Measurements from ENCODE around the gene NUAK1.

Gene NUAK1

DNA sequence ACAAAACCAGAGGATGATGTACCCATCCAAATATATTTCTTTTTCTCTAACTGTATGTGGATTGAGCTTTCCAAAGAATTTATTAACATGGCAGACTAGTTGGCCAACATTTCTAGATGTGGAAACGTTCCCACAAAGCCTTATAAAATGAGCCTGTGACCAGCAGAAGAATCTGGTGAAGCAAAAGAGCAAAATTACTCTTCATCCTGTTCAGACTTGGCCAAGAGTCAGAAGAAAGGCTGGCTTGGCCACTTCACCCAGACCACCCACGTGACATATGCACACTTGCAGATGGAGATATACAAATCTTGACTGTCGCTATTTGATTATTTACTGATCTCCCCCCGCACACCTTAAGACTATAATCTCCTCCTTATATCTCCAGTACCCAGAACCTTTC, 96.7 kb downstream of the NUAK1 start:
- TF ChIP-seq, protein P1, sequence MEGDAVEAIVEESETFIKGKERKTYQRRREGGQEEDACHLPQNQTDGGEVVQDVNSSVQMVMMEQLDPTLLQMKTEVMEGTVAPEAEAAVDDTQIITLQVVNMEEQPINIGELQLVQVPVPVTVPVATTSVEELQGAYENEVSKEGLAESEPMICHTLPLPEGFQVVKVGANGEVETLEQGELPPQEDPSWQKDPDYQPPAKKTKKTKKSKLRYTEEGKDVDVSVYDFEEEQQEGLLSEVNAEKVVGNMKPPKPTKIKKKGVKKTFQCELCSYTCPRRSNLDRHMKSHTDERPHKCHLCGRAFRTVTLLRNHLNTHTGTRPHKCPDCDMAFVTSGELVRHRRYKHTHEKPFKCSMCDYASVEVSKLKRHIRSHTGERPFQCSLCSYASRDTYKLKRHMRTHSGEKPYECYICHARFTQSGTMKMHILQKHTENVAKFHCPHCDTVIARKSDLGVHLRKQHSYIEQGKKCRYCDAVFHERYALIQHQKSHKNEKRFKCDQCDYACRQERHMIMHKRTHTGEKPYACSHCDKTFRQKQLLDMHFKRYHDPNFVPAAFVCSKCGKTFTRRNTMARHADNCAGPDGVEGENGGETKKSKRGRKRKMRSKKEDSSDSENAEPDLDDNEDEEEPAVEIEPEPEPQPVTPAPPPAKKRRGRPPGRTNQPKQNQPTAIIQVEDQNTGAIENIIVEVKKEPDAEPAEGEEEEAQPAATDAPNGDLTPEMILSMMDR (IDR thresholded peaks at IDR 0.05; ENCODE audit: borderline replicate concordance, insufficient read depth, low read depth, low read length), result no peak

DNA sequence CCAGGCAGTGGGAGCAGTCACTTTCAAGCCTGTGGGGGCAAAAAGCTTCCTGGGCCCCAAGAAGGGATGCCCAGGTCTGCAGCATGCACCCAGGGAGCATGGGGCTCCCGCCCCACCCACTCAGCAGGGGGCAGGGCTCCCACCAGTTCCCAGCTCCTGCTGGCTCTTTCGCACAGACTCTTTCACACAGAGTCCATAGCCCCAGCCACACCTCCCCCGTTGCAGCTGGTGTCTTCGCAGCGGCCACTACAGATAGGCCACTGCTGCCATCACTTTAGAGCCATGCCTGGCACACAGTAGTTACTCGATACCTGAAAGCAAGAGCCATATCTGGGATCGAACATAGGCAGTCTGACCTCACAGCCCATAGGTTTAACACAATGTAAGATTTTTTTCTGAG, 98.2 kb downstream of the NUAK1 start:
- TF ChIP-seq, protein P1 (IDR thresholded peaks at IDR 0.05; ENCODE audit: borderline replicate concordance, insufficient read depth, low read depth, low read length), result no peak

More for the DNA sequence above, 96.7 kb downstream of the NUAK1 start:
- H3K4me3 ChIP-seq (ENCODE audit: low read depth, low read length), result no peak overlapping the region

DNA sequence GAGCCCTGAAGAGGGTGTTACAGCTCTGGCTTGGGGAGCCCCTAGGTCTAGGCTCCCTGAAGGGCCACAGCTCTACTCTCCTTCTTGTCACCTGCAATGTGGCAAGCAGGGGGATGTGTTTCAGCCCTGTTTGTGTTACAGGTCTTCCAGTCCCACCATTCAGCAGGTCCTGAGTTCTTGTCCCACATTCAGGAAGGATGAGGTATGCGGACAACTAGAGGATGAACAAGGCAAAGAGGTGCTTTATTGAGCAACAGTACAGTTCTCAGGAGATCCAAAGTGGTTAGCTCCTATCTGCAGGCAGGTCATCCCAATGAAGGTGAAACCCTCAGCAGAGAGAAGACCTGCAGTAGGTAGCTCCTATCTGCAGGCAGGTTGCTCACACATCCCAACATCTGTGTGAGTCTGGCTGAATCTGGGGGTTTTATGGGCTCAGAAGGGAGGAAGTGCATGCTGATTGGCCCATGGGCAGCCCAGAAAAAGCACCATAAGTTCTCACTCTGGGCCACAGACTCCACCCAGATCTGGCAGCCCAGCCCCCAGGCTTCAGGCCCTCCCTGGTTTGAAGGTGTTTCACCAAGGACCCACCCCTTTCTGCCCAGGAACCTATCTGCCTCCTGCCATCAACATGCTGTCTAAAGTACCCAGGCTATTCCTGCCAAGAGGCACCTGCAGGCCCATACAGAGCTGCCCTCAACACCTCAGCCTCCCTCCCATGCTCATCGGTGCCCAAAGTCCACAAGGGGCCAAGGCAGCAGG, 98.9 kb downstream of the NUAK1 start:
- TF ChIP-seq, protein P1 (IDR thresholded peaks at IDR 0.05; ENCODE audit: borderline replicate concordance, insufficient read depth, low read depth, low read length), result no peak

More for the DNA sequence above, 98.2 kb downstream of the NUAK1 start:
- no peak overlapping the region for H3K4me3 ChIP-seq (ENCODE audit: low read depth, low read length)

DNA sequence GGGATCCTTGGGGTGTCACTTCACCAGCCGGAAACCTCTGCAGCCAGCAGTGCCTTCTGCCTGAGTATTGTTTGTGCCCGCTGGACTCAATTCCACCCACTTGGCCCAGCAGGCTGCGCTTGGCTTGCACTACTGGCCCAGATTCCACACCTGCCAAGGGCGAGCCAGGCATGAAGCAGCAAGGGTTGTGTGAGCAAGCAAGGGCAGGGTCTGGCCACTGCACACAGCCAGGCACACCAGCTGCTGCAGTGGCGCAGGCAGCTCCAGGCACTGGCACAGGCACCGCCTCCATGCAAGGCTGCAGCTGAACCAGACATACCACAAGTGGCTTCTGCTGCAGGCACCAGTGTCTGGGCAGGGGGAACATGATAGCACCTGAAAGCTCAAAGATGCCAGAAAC, 99.5 kb downstream of the NUAK1 start:
- TF ChIP-seq, protein P1 (IDR thresholded peaks at IDR 0.05; ENCODE audit: borderline replicate concordance, insufficient read depth, low read depth, low read length), result no peak
- H3K4me3 ChIP-seq (ENCODE audit: low read depth, low read length), result no peak overlapping the region

More for the DNA sequence above, 98.9 kb downstream of the NUAK1 start:
- no peak overlapping the region for H3K4me3 ChIP-seq (ENCODE audit: low read depth, low read length)

DNA sequence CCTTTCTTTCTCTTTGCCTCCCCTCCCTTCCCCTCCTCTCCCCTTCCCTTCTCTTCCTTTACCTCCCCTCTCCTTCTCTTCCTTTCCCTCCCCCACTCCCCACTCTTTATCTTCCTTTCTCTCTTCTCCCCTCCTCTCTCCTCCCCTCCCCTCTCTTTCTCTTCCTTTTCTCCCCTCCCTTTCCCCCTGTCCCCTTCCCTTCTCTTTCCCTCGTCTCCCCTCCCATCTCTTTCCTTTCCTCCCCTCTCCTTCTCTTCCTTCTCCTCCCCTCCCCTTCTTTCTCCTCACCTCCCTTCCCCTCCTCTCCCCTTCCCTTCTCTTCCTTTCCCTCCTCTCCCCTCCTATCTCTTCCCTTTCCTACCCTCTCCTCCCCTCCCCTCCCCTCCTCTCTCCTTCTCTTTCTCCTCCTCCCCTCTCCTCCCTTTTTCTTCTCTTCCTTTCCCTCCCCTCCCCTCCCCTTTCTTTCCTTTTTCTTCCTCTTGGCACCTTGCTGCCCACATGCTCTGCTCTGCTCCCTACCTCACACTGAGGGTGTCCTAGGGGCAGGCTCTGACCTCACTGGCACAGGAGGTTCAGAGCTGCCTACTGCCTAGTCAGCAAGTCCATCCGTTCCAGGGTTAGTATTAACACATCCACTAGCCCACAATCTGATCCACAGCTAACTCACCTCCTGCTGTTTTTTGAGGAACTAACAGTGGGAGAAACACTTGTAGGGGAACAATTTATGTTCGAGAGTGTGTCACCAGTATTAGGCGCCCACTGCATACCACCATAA, 101.0 kb downstream of the NUAK1 start:
- H3K4me3 ChIP-seq (ENCODE audit: low read depth, low read length), result no peak overlapping the region

DNA sequence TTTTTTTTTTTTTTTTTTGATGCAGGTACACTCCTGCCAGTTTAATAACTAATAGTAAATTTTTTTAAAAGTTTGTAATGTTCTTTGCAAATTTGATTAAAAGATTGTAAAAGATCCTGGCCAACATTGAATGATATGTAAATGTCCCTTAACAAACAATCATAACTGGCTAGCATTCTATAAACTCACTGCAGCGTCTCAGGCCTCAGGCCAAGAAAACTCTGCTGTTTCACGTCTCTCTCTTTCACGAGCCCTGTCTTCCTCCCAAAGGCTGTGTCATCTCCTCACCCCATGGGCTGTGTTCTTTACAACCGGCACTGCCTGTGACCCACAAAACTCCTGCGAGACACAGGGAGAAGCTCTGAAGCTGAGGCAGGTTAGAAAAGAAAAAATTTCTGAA, 103.3 kb downstream of the NUAK1 start:
- TF ChIP-seq, protein P1 (IDR thresholded peaks at IDR 0.05; ENCODE audit: borderline replicate concordance, insufficient read depth, low read depth, low read length), result no peak
- H3K4me3 ChIP-seq (ENCODE audit: low read depth, low read length), result no peak overlapping the region

More for the DNA sequence above, 101.0 kb downstream of the NUAK1 start:
- TF ChIP-seq, protein P1 (IDR thresholded peaks at IDR 0.05; ENCODE audit: borderline replicate concordance, insufficient read depth, low read depth, low read length), result no peak
